Activated gamma-delta T cell treated with anti-CD3 and anti-CD28 coated beads, Interleukin-2, amount 50 U/mL, for 16 hours (primary cell): ENCODE measurements around the gene DPYSL4.

Experiments used
- DNase-seq: peaks from one replicate; pipeline ENCODE4 v3.0.0-alpha.2; 2020; ENCODE audit warnings: low read depth

Gene DPYSL4

GRCh38 chr10:132178672-132179545 is 7.8 kb upstream of the DPYSL4 start:
- DNase-seq: no peak

GRCh38 chr10:132179551-132180392 is 7.0 kb upstream of the DPYSL4 start:
- no peak for DNase-seq

DNA sequence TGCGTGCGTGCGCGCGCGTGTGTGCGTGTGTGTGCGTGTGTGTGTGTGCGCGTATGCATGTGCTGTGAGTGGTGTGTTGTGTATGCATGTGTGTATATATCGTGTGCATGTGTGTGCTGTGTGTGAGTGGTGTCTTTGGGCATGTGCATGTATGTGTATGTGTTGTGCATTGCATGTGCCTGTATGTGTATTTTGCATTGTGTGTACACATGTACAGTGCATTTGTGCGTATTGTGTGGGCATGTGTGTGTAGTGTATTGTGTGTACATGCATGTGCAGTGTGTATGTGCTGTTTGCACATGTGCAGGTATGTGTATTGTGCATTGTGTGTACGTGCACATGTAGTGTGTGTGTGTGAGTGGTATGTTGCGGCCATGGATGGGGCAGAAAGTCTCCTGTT is 6.0 kb upstream of the DPYSL4 start:
- no peak for DNase-seq

- no peak for DNase-seq
Observed at GRCh38 chr10:132181691-132182425, 4.9 kb upstream of the DPYSL4 start.

- DNase-seq: no peak
Observed at GRCh38 chr10:132182591-132182990, 4.2 kb upstream of the DPYSL4 start.

DNA sequence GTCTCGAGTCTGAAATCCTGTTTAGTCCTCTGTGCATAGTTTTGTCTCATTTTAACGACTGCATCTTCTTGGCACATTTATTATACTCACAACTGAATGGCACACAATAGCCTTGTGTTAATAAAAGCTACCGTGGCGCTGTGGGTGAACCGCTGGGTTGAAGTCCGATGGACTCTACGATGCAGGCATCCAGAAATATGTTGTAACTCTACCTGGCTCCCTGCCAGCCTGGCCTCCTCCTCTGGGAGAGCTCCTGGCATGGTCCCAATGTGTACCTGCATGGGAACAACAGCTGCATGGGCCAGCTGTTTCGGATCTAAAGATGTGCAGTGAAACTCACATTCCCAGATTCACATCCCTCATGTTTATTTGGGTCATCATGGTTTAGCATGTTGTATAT is 3.7 kb upstream of the DPYSL4 start:
- no peak for DNase-seq

- no peak for DNase-seq
Observed at GRCh38 chr10:132184816-132185593, 1.7 kb upstream of the DPYSL4 start.

GRCh38 chr10:132185601-132186487 is 904 bp upstream of the DPYSL4 start:
- no peak for DNase-seq

DNA sequence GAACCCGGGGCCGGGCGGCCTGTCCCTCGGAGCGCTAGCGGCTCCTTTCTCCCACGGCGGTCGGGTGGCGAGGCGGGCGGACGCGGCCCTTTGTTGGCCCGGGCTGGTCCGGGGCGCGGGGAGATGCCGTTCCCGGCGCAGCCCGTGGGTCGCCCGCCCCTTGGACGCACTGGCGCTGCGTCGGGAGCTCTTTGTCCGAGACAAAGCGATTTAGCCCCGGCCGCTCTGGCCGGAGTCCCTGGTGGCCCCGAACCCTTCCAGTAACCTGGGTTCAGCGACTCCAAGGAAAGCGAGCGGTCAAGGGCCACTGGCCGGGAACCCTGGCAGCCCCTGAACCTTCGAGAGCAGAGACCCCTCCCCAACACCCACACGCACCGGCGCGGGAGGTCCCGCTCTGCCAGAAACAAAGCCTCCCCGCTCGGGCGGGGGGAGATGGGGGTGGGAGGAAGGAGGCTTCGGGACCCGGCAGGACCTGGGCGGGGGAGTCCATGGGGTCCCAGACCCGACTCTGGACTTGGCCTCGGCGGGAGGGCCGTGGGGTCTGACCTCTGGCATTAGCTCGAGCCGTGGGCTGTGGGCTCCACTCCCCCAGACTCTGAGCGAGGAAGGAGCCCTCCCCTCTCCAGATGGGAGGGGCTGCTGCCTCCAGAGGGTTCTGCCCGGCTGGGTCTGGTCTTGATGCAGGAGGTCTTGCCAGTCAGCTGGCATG is 836 bp downstream of the DPYSL4 start:
- DNase-seq: no peak

GRCh38 chr10:132188331-132188730 is 1.6 kb downstream of the DPYSL4 start:
- no peak for DNase-seq

GRCh38 chr10:132189016-132189415 is 2.3 kb downstream of the DPYSL4 start:
- no peak for DNase-seq

GRCh38 chr10:132189810-132190422 is 3.2 kb downstream of the DPYSL4 start:
- no peak for DNase-seq

DNA sequence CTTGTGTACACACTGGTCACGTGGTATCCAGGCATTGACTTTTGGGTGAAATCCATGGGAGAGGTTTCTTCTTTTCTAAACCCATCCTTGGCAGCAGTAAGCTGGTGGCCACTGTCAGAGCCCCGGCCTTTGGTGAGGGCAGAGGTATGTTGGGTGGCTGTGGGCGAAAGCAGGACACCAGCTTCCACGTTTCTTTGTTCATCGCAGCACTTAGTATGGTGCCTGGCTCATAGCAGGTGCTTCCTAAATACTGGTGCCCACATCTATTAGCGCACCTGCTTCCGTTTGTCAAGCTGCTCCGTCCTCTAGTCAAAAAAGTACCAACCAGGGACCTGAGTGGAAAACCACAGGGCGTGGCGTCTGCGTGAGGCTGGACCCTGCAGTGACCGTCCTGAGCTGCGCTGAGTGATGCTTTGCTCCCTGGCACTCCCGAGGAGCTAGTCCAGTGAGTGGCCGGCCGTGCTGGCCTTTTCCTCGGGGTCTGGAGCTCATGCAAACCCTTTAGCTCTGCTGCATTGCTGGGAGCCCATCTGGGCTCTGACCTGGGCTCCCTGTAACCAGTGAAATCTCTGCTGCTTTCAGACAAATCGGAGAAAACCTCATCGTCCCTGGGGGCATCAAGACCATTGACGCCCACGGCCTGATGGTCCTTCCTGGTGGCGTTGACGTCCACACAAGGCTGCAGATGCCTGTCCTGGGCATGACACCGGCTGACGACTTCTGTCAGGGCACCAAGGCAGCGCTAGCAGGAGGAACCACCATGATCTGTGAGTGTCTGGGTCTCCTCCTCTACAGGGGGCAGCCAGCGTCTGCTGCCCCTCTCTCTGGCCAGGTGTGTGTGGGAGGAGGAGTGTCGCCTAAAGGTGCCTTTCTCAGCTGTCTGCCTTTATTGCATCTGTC is 5.6 kb downstream of the DPYSL4 start:
- DNase-seq: no peak

GRCh38 chr10:132192991-132193665 is 6.4 kb downstream of the DPYSL4 start:
- no peak for DNase-seq

DNA sequence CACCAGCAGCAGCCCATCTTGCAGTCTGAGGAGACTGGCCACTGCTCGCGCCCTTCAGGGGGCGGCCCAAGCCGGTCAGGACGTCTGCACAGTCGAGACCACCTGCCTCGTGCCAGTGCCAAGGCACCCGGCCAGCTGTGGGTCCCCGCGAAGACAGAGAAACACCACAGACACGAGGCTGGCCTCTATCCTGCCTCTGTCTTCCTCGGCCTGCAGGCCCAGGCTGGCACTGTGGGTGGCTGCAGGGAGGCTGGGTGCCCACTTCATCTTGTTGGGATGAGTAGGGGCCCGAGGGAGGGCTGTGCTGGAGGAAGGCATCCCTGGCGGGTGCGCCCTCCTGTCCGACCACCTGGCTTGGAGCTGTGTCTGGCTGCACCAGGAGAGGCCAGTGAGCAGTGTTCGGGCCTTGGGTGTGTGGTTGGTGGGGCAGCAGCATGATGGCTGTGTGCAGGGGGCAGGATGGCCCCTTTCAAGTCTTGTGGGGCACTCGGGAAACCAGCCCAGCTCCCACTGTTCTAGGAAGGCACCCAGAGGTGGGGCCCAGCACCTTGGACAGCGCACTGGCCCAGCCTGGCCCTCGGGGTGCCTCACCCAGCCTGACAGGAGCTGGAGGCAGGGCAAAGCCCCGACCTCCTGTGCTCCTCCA is 7.3 kb downstream of the DPYSL4 start:
- DNase-seq: no peak

DNA sequence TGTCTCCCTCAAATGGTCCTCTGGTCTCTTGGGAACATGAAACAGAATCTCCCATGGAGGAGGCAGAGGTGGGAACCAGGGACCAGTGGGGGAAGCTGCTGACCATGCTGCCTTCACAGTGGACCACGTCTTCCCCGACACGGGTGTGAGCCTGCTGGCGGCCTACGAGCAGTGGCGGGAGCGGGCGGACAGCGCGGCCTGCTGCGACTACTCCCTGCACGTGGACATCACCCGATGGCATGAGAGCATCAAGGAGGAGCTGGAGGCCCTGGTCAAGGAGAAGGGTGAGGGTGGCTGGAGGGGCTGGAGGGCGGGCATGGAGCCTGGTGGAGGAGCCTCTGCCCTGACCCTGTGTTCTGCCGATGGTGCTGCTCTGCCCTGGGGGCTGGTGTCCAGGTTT is 8.0 kb downstream of the DPYSL4 start:
- no peak for DNase-seq

GRCh38 chr10:132195366-132196075 is 8.8 kb downstream of the DPYSL4 start:
- DNase-seq: no peak
